Body of pancreas (tissue), 4 donors: Measurements from ENCODE around the gene GALNT17. TPM values are rescaled to one million over a fixed set of nuclear protein-coding genes. Genes with fewer than 3 reads are reported as not detected.

Experiments
- ATAC-seq: fragments of 150-250 bp; one replicate; pipeline ENCODE4 v1.9.1; 2016
- DNase-seq, 4 donors: peaks; one replicate each; pipeline ENCODE4 v3.0.0-alpha.2; 2019
- H3K27ac ChIP-seq, 4 donors: fragments of 200-600 bp; sonication (generic); 1 replicate in 3 of 4; 2 replicates in 1 of 4; pipeline versions ENCODE4 v1.5.1 to v1.6.1; 2016 to 2019; ENCODE audit warnings: mild to moderate bottlenecking in 1 of 4, mixed read lengths in 1 of 4, moderate library complexity in 1 of 4
- H3K27me3 ChIP-seq, 2 donors: fragments of 200-600 bp; sonication (generic); one replicate each; pipeline ENCODE4 v1.6.0; 2016; ENCODE audit warnings: mild to moderate bottlenecking in 1 of 2
- H3K36me3 ChIP-seq, 2 donors: fragments of 200-600 bp; sonication (generic); replicated peaks in 1 of 2; 2 replicates each; pipeline ENCODE4 v1.5.1; 2016; ENCODE audit warnings: low read depth in 2 of 2; ENCODE audit not compliant: insufficient read depth in 1 of 2
- H3K4me1 ChIP-seq: fragments of 200-600 bp; sonication (generic); one replicate; pipeline ENCODE4 v1.6.0; 2016
- H3K4me3 ChIP-seq, 2 donors: fragments of 200-600 bp; sonication (generic); 1 replicate in 1 of 2; 2 replicates in 1 of 2; pipeline ENCODE4 v1.5.1; 2016 to 2019
- H3K9me3 ChIP-seq, 3 donors: fragments of 200-600 bp; sonication (generic); 1 replicate in 2 of 3; 2 replicates in 1 of 3; pipeline ENCODE4 v1.5.1; 2016
- CTCF ChIP-seq, 7 experiments: fragments of 450-650 bp in 4 of 7; fragments of 200-600 bp in 3 of 7; sonication (generic) in 3 of 7; IDR thresholded peaks; one replicate each; pipeline ENCODE4 v1.5.1; 2016 to 2019; ENCODE audit warnings: antibody characterized with exemption in 7 of 7
- POLR2A ChIP-seq, 3 donors: fragments of 450-650 bp; IDR thresholded peaks; one replicate each; pipeline ENCODE4 v1.6.1; 2016; ENCODE audit warnings: antibody characterized with exemption in 3 of 3, mild to moderate bottlenecking in 2 of 3
- WGBS, 2 donors: methylation state at CpG; one replicate each; pipeline ENCODE4 v1.1.5; 2017; 5-methylcytosine and 5-hydroxymethylcytosine counted together
- intact Hi-C: fragments of 100-400 bp; cut with DNase I; formaldehyde crosslinking; loops from one replicate; pipeline ENCODE4 v1.15.1; 2023
- total RNA-seq, 2 donors: library from RNA; depleted of rRNA; stranded (reverse); fragments of >200 nt; gene quantifications; one replicate each; pipeline ENCODE4 v1.1.0, GENCODE V29; 2016

The GALNT17 gene
- total RNA-seq, 2 donors from 2014 or later: 6.5 to 27.4 TPM

- Histone ChIP-seq H3K4me1 (no peaks in the 10 kb centered on the region), H3K27me3 (no peaks in the 10 kb centered on the region), H3K9me3 (no peaks in the 10 kb centered on the region), H3K27ac (no peak overlapping the region), H3K4me3 (no peak overlapping the region), H3K36me3 (no peaks in the 10 kb centered on the region)
- 88 to 98% methylated on average over 6 of the region's 6 CpGs for WGBS, 2 donors
- intact Hi-C loops: no loop called here
- no peak for ATAC-seq
- no peak for DNase-seq
- TF ChIP-seq CTCF (IDR thresholded peaks at IDR 0.05) (no peak), POLR2A (IDR thresholded peaks at IDR 0.05) (no peak)
Measured at GRCh38 chr7:71491336-71491735, 359.4 kb downstream of the GALNT17 start.

- intact Hi-C loops: no loop called here
- ATAC-seq (no peak), DNase-seq (no peak)
- no peak overlapping the region for H3K4me3 ChIP-seq
- H3K27me3 ChIP-seq: no peaks in the 10 kb centered on the region
- WGBS, 2 donors: 86 to 92% methylated on average over 4 of the region's 4 CpGs
- H3K36me3 ChIP-seq: no peaks in the 10 kb centered on the region
- H3K4me1 ChIP-seq: no peaks in the 10 kb centered on the region
- TF ChIP-seq POLR2A (IDR thresholded peaks at IDR 0.05) (no peak), CTCF (IDR thresholded peaks at IDR 0.05) (no peak)
- no peaks in the 10 kb centered on the region for H3K9me3 ChIP-seq
- H3K27ac ChIP-seq: no peak overlapping the region
Measured at GRCh38 chr7:71495828-71496227, 363.9 kb downstream of the GALNT17 start.

GRCh38 chr7:71497256-71497946, 365.5 kb downstream of the GALNT17 start:
- no peak for DNase-seq
- Histone ChIP-seq H3K4me3 (no peak overlapping the region), H3K36me3 (no peaks in the 10 kb centered on the region), H3K9me3 (no peaks in the 10 kb centered on the region), H3K4me1 (no peaks in the 10 kb centered on the region), H3K27ac (no peak overlapping the region), H3K27me3 (no peaks in the 10 kb centered on the region)
- WGBS, 2 donors: 78 to 83% methylated on average over 7 to 8 of the region's 8 CpGs
- TF ChIP-seq POLR2A (IDR thresholded peaks at IDR 0.05): no peak
- no peak for TF ChIP-seq CTCF (IDR thresholded peaks at IDR 0.05)
- intact Hi-C loops: no loop called here
- ATAC-seq: no peak

GRCh38 chr7:71498381-71498780, 366.4 kb downstream of the GALNT17 start:
- Histone ChIP-seq H3K9me3 (no peaks in the 10 kb centered on the region), H3K4me1 (no peaks in the 10 kb centered on the region), H3K36me3 (no peaks in the 10 kb centered on the region), H3K27ac (no peak overlapping the region), H3K4me3 (no peak overlapping the region), H3K27me3 (no peaks in the 10 kb centered on the region)
- DNase-seq (no peak), ATAC-seq (no peak)
- WGBS, 2 donors: 66 to 73% methylated on average over 3 of the region's 3 CpGs
- intact Hi-C loops: no loop called here
- TF ChIP-seq POLR2A (IDR thresholded peaks at IDR 0.05) (no peak), CTCF (IDR thresholded peaks at IDR 0.05) (no peak)
